Hematopoietic multipotent progenitor cell treated with erythropoietin and hydrocortisone succinate and interleukin-3 and kit ligand, for 6 days (in vitro differentiated cells): ENCODE measurements around the gene NCK2.
A peak's percentile ranks its signal among the peaks of the same experiment; 100 is the strongest.

Experiments
- DNase-seq: peaks from one replicate; pipeline ENCODE4 v3.0.0-alpha.2; 2015

Gene NCK2

DNA sequence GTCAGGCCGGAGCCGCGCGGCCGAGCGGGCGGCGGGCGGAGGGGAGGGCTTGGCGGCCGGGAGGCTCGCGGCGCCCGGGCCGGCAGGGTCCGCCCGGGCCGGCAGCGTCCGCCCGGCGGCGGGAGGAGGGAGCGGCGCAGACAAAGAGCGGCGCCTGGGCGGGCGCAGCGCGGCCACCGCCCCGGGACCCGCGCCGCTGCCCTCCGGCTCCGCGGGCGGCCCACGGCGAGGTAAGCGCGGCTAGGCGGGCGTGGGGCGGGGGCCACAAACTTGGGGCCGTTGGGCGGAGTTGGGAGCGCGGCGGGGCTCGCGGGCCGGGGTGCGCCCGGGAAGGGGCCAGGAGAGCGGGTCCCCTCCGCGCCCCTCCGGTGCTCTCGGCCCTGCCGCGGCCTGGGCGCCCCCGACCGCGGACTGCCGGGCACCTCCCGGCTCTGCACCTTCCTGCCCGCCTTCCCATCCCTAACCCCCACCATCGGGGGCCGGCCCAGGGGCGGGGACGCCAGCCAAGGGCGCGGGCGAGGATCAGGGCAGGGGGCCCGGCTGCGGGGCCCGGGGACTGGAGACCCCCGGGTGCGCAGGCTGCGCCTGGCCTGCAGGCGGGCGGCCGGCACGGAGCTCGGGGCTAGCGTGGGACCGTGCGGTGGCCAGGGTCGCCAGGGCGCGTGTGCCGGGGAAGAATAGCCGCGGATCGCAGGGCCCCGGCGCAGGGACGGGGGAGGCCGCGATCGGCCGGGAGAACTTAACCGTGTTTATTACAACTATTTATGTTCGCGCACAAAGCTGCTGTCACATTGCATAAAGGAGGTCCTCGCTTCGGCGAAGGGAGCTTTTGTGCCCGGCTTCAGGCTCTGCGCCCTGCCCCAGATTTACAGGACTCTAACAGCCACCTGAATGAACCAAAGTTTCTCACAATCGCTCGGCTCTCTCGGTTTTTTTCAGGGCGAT, at the start of gene NCK2:
Gene NCK2 (plus strand): TSS at position 4 of the 945 bp plus-strand sequence. CDS start 110,152 bp downstream, outside the sequence.
- peak; percentile 52 for DNase-seq

DNA sequence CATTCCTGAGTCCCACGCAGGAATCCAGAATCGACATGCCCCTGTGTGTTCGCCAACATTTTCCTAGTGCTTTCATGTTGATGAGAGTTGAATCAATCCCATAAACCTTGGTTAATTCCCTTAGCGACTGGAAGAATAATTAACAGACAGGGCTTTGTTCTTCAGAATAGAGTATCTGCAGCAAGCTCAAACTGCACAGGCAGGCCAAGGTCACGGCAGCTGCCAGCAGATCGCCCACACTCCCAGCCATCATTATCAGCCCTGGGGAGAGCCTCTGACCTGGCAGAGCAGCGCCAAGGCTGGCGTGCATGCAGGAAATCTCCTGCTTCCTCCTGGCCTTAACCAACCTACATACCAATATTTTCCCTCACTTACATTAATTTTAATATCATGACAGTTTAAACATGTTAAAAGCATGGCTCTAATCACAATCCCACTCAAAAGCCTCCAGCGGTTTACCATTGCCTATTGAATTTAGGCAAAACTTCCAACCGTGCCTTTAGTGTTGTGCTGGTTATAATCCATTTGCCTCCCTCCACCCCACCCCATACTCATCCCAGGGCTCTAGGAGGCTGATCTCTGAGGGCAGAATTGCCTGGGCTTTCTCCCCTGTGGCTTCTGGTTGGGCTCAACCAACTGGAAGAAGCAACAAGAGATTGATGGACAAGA, 46.8 kb upstream of the NCK2 start:
- no peak for DNase-seq

DNA sequence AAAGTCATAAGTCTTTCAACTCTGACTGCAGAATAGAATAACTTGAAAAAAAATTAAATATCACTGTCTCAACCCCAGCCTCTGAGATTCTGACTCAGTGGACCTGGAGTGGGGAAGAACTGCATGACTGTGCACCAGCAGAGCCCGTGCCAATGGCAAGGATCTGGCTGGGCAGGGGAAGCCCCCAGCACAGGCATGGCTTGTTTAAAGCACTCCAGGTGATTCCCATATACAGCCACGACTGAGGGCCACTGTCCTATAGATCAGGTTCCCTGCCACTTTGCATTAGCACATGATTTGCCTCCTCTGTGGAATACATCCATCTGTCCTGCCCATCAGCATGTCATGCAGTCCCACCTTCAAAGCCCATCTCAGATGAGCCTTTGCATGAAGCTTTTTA, 45.9 kb upstream of the NCK2 start:
- DNase-seq, result no peak

DNA sequence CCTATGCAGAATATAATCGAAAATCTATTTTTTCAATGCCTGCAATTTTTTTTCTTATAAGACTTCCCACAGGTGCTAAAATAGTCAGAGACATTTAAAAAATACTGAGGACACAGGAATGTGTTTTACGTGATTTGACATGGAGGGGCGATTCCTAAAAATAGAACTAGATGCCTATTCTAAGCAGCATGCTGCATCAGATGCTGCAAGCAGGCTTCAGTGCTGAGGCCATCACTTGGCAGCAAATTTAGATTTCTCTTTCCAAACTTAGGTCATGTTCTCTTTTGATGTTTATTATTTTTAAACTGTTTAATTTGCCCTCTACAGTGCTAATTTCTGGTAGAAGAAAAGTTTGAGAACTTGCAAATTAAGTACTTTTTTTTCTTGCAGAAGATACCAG, 43.7 kb upstream of the NCK2 start:
- no peak for DNase-seq

DNA sequence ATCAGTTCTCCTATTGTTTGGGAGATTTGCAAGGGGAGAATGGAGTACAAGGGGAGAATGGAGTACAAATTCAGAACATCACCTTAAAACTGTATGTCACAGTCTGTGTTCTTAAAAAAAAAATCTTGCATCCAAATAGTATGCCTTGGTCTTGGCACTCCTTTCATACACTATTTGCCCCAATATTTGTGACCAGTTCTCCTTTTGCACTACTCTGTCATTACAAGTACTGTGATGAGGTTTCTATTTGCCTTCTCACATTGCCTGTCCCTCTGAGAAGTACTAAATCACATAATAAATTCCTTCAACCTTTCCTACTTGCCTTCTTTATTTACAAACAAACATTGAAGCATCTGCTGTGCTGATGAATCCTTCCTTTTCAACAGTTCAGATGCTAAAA, 36.0 kb upstream of the NCK2 start:
- no peak for DNase-seq

DNA sequence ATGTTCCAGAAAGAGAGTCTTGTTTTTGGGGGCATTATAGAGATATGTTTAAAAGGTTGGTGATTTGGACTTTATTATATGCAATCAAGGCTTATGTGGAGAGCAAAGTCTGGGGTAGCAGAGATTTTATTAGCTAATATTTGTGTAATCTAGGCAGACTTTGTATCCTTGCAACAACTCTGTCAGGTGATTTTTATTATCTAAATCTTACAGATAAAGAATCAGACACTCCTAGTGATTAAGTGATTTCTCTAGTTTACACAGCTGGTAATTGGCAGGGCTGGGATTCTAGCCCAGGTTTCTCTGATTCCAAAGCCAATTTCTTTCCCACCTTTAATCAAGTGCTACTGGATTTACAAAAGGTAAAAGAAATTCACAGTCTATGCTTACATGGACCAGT, 33.3 kb upstream of the NCK2 start:
- DNase-seq, result no peak

DNA sequence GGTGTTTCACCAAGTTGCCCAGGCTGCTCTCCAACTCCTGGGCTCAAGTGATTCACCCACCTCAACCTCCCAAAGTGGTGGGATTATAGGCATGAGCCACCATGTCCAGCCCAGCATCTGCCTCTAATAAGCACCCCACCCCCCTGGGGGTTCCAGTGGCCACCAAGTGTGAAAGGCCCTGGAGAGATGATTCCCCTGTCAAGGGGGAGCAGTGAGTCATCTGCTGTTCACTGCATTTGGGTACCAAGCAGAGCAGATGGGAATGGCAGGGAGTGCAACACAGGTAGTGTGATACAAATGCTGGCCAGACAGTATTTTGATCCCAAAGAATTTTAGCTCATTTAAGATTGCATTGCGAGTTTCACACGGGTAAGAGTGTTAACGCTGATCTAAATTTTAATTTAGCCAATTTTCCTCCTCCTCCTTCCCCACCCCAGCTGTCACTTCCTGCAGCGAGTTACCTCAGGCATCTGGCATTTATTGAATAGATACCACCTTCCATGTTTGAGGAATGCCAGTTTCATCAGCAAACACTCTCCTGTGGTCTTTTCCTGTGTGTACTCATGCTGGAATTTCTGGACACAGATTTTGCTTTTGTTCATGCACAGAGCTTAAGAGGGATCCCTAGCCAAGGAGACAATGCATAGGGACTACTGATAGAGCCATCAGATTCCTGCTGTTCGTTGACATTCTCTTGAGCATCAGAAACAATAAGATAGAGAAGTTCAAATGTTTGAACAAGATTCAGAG, 32.4 kb upstream of the NCK2 start:
- no peak for DNase-seq

DNA sequence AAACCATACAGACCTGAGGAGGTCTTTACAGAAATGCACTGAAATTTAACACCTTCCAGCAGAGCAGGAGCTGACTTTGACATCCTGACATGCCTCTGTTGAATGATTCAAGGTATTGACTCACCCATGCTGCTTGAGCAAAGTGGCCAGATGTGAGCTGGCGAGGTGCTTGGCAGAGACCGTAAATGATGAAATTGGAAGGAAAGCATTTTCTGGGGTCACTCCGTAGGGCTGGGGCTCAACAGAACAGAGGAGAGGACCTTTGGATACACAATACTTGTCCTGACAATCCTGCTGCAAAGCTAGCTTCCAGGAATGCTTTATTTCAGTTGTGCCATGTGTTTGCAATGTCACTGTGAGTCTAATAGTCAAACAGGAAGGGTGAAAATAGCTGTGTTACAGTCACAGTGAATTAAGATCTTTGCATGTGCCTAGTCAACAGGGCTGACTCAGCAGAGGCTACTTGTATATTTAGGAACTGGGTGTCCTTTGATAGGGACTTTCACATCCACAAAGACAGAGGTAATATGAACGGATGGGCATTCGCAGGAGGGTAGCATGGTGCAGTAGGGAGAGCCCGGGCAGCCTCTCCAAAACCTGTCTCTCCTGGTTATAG, 31.6 kb upstream of the NCK2 start:
- peak; percentile 3 for DNase-seq

DNA sequence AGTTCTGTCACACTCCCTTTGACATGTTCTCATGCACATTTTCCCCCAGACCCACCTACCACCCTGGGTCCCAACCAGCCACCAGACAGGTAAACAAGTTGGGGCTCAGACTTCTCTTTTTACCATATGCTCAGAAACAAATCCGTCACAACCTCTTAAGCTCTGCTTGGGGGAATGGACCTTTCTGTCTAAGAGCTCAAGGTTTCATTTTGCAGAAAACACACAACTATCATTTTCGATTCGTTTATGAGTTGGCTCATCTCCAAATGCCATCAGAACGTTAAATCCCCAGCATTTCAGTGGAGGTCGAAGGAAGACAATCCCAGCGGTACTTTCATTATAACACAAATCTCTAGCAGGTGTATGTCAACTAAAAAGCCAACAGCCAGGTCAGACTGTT, 30.6 kb upstream of the NCK2 start:
- no peak for DNase-seq

DNA sequence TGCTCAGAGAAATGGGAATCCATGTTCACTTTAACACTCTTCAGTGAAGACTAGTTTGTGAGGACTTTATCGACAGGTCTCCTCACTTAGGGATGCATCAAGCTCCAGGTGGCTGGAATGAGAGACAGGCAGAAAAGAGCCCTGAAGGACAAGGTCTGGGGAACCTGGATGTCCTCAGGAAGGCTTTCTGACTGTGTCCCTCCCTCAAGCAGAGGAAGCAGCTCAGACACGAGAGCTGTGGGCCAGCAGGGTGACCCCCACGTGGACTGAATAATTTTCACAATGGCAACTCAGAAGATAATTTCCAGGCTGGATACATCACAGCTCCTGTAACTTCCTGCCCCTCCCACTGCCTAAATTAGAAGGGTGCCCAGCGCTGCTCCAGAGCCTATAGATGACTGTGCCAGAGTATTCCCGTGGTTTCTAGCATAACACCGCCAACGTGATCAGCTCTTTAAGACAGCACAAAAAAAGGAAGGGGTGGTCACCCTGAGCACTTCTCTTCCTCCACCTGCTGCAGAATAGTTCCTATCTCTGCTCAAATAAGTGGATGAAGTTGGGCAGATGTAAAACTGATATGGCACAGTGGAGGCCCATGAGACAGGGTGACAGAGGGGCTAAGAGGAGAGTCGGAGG, 25.7 kb upstream of the NCK2 start:
- DNase-seq, result peak; percentile 6

DNA sequence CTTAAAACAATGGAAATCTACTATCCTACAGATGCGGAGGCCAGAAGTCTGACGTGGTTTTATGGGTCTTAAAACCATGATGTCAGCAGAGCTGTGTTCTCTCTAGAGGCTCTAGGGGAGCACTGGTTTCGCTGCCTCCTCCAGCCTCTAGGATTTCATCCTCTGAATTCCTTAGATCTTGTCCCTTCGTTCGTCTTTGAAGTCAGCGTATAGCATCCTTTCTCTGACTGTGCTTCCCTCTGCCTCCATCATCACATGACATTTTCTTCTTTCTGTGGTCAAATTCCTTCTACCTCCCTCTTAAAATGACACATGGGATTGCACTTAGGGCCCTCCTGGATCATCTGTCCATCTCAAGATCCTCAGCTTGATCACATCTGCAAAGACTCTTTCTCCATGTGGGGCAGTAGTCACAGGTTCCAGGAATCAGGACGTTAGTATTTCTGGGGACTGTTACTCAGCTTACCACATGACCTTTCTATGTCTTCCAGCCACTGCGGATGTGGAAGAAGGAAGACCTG, 22.7 kb upstream of the NCK2 start:
- no peak for DNase-seq

DNA sequence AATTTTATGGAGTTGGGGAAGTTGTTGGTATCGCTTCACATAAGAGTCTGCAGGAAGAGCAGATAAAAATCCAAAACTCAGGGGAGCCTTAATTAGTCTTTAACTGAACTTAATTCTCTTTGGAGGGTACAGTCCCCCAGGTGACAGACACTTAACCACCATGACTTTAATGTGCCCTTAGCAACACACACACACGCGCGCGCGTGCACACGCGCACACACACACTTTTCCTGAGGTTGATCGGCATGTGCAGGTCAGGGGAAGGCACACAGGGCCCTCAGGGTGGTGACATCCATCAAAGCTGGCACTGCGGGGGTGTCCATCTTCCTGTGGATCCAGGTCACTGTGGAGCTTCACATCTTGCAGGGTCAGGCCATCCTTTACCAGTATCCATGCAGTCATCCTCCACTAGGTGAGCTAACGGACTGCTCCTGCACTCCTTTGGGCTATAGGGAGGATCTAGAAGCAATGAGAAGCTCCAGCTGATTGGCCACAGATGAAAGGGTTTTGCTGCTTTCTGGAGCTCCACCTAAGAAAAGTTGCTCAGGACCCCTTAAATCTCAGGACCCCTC, 21.9 kb upstream of the NCK2 start:
- DNase-seq, result no peak

DNA sequence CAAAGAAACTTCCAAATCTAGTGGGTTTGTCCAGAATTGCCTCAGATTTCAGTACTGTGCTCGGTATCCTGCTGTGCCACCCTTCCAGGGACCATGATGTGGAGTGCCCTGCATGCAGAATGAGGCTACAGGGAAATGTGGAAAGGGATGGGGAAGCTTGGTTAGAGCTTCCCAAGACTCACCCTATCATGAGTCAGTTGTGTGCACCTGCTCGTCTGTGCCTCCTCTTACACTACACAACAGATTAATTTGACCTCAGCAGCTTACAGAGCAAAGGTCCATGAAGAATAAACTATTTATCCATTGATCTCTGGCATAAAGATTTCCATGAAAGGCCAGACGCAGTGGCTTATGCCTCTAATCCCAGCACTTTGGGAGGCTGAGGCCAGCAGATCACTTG, 21.3 kb upstream of the NCK2 start:
- DNase-seq, result no peak

DNA sequence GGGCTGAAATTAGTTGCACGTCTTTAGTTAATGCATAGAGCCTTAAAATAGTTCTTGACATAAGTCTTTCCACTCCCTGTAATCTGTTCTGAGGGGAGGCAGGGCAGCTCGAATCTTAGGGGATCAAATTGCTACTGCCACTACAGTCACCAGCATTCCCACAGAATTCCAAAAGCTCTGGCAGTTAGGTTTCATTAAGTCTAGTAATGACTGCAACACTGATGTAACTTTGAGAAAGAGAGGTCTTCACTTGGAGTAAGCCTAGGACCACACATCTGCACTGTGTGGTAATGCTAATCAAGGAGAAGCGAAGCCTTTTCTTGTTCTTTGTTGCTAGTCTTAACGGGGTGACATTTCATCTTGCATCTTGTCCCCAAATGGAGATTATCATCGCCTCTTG, 19.3 kb upstream of the NCK2 start:
- no peak for DNase-seq

DNA sequence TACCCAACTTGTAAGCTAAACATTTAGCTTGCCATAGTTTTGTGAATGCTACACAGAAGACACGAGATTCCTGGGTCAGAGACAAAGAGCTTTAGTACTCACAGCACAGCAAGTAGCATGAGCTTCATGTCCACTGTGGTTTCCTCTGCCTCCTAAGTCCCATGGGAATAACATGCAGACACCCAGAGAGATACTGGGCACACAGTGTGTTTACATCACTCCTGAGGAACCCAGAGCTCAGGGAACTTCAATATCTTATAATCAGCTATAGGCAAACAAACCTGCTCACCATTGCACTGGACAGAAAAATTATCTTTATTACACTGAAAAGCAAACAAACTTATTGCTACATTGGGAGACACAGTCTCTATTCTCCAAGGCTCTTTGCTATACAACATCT, 14.5 kb upstream of the NCK2 start:
- no peak for DNase-seq

DNA sequence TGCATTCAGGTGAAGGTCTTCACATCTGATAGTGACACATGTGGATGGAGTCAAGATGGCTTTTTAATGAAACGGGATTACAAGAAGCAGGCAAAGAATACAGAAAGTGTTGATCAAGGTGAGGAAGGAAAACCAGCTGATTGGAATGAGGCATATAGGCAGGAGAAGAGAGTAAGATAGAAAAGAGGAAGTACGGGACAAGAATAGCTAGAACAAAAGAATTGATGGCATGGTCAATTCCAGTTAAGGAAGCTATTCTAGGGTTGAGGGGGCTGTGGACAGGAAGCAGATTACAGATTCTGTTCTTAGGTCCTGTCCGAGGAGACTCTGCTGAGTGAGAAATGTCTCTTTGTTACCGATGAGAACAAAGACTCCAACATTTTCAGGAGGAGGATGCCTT, 13.2 kb upstream of the NCK2 start:
- peak; percentile 16 for DNase-seq

DNA sequence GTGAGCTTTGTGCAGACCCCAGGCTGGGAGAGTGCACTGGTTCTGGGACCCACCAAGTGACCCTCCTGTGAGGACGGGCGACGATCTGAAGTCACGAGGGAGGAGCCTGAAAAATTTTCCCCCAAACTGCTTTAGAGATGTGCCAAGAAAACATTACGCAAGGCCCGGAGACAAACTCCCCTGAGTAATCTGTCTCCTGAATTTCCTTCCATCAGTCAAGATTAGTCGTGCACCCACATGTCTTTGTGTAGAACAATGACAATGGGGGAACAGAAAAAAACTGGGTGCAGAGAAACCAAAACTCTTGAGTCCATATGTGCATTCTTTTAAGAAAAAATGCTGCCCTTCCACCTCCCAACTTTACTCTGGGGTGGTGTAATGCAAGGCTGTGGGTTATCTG, 12.6 kb upstream of the NCK2 start:
- no peak for DNase-seq

DNA sequence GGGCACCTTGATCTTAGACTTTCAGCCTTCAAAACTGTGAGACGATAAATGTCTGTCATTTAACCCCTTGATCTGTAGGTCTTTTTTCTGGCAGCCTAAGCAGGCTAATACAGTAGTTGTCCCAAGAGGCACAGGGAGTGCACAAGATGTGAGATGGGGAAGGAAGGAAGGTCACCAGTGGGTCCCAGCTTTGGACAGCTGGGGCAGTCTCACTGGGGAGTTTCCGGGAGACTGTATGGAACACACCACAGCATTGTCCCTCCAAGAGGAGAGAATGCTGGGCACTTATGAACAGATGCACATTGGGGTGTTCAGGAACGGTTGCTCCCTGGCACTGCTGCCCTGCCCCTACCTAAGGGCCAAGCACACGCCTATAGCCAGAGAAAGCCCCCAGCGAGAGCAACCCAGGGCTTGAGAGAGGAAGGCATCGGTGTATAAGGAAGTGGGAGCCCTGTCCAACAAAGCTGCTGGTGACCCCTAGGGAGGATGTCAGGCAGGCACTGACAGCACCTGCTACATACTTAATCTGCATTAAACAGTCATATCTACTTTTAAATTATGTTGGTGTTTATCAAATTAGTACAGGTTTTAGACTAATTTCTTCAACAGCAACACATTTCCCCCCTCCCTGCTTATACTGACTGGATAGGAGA, 11.6 kb upstream of the NCK2 start:
- no peak for DNase-seq

DNA sequence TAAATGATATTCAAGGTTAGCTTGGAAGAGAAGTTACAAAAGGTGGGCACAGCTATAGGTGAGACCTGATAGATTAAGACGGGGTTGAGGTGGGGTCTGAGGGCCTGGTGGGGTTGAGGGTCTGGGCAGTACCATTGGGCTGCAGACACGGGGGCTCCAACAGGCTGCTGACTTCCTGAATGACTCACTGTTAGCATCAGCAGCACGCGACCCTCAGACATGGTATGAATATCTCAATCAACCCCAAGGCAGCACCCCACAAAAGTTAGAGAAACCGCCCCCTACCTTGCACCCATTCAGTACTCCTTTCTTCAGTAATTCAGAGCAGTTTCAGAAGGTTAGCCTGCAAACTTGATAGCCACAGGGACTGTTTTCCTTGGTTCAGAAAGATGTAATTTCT, 10.8 kb upstream of the NCK2 start:
- DNase-seq, result no peak

DNA sequence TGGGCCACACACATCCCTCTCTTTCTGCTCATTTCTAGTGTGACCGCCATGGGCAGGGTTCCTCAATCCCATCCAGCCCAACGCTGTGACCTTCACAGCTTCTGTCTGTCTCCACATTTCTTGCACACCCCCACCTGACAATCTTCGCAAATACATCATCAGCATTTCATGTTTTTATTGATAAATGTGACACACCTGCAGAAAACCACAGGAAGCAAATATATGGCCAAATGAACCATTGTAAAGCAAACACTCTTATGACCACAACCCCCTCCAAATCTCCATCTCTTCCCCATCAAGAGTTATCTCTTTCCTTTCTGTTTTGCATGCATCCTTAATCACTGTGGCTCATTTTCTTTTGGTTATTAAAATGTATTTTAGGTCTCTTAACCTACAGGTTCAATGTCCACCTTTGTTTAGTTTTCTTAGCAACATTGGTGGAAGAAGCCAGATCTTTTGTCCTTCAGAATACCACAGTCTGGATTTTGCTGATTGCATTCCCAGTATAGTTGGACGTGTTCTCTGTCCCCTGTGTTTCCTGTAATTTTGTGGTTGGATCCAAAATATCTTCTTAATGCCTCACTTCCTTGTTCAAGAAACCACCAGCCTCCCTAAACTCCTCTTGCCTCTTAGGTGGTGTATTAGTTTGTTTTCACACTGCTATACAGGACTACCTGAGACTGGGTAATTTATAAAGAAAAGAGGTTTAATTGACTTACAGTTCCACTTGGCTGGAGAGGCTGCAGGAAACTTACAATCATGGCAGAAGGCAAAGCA, 9.8 kb upstream of the NCK2 start:
- no peak for DNase-seq

DNA sequence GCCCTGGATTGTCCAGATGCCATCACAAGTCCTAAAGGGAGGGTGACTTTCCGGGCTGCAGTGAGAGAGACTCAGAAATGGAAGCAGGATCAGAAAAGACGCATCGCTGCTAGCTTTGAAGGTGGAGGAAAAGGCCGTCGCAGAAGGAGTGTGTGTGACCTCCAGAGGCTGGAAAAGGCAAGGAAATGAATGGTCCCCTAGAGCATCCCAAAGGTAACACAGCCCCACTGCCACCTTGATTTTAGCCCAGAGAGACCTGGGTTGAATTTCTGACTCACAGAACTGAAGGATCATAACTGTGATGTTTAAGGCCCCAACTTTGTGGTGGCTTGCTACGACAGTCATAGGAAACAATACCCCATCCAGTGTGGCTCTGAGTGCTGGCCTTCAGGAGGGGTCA, 8.6 kb upstream of the NCK2 start:
- DNase-seq, result no peak
